K562 (cell line): ENCODE results near the gene AGAP6. TPM values are rescaled to one million over a fixed set of nuclear protein-coding genes. Genes with fewer than 3 reads are reported as not detected.
"Not testable (repeated sequence)": the region's sequence is repeated elsewhere in the genome, so short reads cannot be mapped to it uniquely, and the experiment has no call there.

Experiments
- ATAC-seq: fragments of 200-7000 bp; cut with Tn5 transposase; 3 replicates; pipeline ENCODE4 v1.9.1; 2020; ENCODE audit warnings: moderate library complexity
- BruUV-seq: library from RNA; stranded (reverse); fragments of 400-500 nt; replicated peaks from 2 replicates; lab custom pipeline; 2021; lab: Mats Ljungman, UMichigan
- CTCF ChIA-PET: fragments of 300-600 bp; formaldehyde crosslinking; extraction: SDS; loops from one replicate; lab custom pipeline; 2021; ENCODE audit warnings: low intra/inter-chr PET ratio; lab: Yijun Ruan, JAX
- POLR2A ChIA-PET: fragments of 300-600, 350-650 bp; sonication (Branson Sonifier 250); formaldehyde crosslinking; extraction: SDS; loops from one replicate; lab custom pipeline; 2021; ENCODE audit warnings: antibody characterized with exemption, inconsistent platforms; lab: Yijun Ruan, JAX
- DNase-seq, 4 experiments: peaks; one replicate each; pipeline versions ENCODE4 v3.0.0 to v3.0.0-alpha.2; 2011 to 2018; ENCODE audit warnings: low spot score in 3 of 4, mixed read lengths in 3 of 4; ENCODE audit errors: extremely low read depth in 1 of 4
- FAIRE-seq: peaks from 2 replicates; lab custom pipeline; 2011; peaks lifted over from hg19 to GRCh38; lab: Jason Lieb, UNC
- H2AFZ ChIP-seq: 2 replicates; pipeline ENCODE4 v1.6.0; 2011; ENCODE audit warnings: low read depth, low read length, control low read depth, inconsistent platforms
- H3K27ac ChIP-seq: fragments of 200-600 bp; 3 replicates; pipeline ENCODE4 v1.8.0; 2011; ENCODE audit warnings: low read depth, mild to moderate bottlenecking, control low read depth, inconsistent platforms, low read length, moderate library complexity, mixed read lengths; ENCODE audit errors: extremely low read depth
- H3K27me3 ChIP-seq, 2 experiments: fragments of 300-600 bp in 1 of 2; 2 replicates in 1 of 2; 3 replicates in 1 of 2; pipeline versions ENCODE4 v1.6.0 to v1.8.0; 2011; ENCODE audit warnings: inconsistent platforms in 2 of 2, low read length in 2 of 2, mild to moderate bottlenecking in 1 of 2, mixed read lengths in 1 of 2, moderate library complexity in 1 of 2; ENCODE audit not compliant: control insufficient read depth in 2 of 2, insufficient read depth in 2 of 2
- H3K36me3 ChIP-seq: fragments of 300-600 bp; 3 replicates; pipeline ENCODE4 v1.8.0; 2011; ENCODE audit warnings: mild to moderate bottlenecking, low read length, inconsistent platforms; ENCODE audit not compliant: control insufficient read depth, insufficient read depth
- H3K4me1 ChIP-seq, 2 experiments: fragments of 200-600 bp in 1 of 2; replicated peaks in 1 of 2; 2 replicates in 1 of 2; 3 replicates in 1 of 2; pipeline versions ENCODE4 v1.5.1 to v1.8.0; 2011; ENCODE audit warnings: inconsistent platforms in 2 of 2, low read length in 2 of 2, mild to moderate bottlenecking in 1 of 2, mixed read lengths in 1 of 2, moderate library complexity in 1 of 2; ENCODE audit not compliant: control insufficient read depth in 2 of 2, insufficient read depth in 2 of 2
- H3K4me2 ChIP-seq: 2 replicates; pipeline ENCODE4 v1.6.1; 2011; ENCODE audit warnings: low read length, control low read depth, inconsistent platforms, mixed read lengths; ENCODE audit not compliant: insufficient read depth
- H3K4me3 ChIP-seq: fragments of 200-600 bp; sonication (generic), shearing (Covaris generic); 2 replicates; pipeline ENCODE4 v1.5.1; 2016; ENCODE audit warnings: control low read depth, inconsistent platforms
- H3K79me2 ChIP-seq: fragments of 200-600 bp; 3 replicates; pipeline ENCODE4 v1.8.0; 2011; ENCODE audit warnings: low read length, inconsistent platforms; ENCODE audit not compliant: control insufficient read depth, insufficient read depth
- H3K9ac ChIP-seq, 2 experiments: 2 replicates each; pipeline versions ENCODE4 v1.6.0 to v1.6.1; 2011; ENCODE audit warnings: low read depth in 2 of 2, low read length in 2 of 2, control low read depth in 1 of 2, inconsistent platforms in 1 of 2, mild to moderate bottlenecking in 1 of 2, mixed read lengths in 1 of 2; ENCODE audit not compliant: insufficient read depth in 1 of 2
- H3K9me1 ChIP-seq: one replicate; pipeline ENCODE4 v1.6.0; 2011; ENCODE audit warnings: inconsistent platforms, mild to moderate bottlenecking, low read length, moderate library complexity; ENCODE audit not compliant: control insufficient read depth, insufficient read depth
- H3K9me3 ChIP-seq: replicated peaks from 2 replicates; pipeline ENCODE4 v1.5.1; 2011; ENCODE audit warnings: low read depth, low read length, inconsistent platforms; ENCODE audit not compliant: control insufficient read depth, insufficient read depth
- H4K20me1 ChIP-seq: replicated peaks from 2 replicates; pipeline ENCODE4 v1.6.1; 2011; ENCODE audit warnings: low read length, inconsistent platforms, mixed read lengths; ENCODE audit not compliant: control insufficient read depth, insufficient read depth
- WGBS: fragments of 100-300 bp; shearing (Covaris generic); methylation state at CpG from one replicate; pipeline ENCODE4 v1.1.6; 2016; ENCODE audit warnings: low coverage, mixed read lengths; ENCODE audit not compliant: insufficient coverage; ENCODE audit errors: missing lambda C conversion rate; 5-methylcytosine and 5-hydroxymethylcytosine counted together
- in situ Hi-C: fragments of 300-500 bp; cut with MboI; formaldehyde crosslinking; loops from 4 replicates; pipeline ENCODE4 v1.15.0; 2018; ENCODE audit warnings: inconsistent platforms, mixed read lengths
- intact Hi-C: fragments of 100-400 bp; cut with micrococcal nuclease; formaldehyde crosslinking; loops from 2 replicates; pipeline ENCODE4 v1.14.2; 2022
- polyA plus RNA-seq, 8 experiments: library from polyadenylated mRNA; depleted of rRNA in 4 of 8; stranded (reverse) in 5 of 8; unstranded in 3 of 8; fragments of >200 nt; fragmentation: Nextera tagmentation in 2 of 8; fragmentation: Illumina TruSeq in 1 of 8; extraction: Ambion mirVana in 2 of 8; extraction: Trizol in 1 of 8; gene quantifications; 2 replicates each; pipeline versions ENCODE4 v1.2.1 to v1.2.3, GENCODE V29; 2011 to 2014; ENCODE audit warnings: inconsistent platforms in 1 of 8, missing spikeins in 1 of 8
- total RNA-seq, 7 experiments: library from RNA; depleted of rRNA in 6 of 7; stranded (reverse); fragments of >200 nt in 6 of 7; fragmentation: Illumina TruSeq in 2 of 7; extraction: Trizol in 2 of 7; gene quantifications; 2 replicates each; pipeline versions ENCODE4 v1.2.1 to v1.2.3, GENCODE V29; 2011 to 2021; ENCODE audit warnings: low replicate concordance in 1 of 7
- TF ChIP-seq, protein P1 (sequence below): fragments of 450-650 bp; IDR thresholded peaks from 2 replicates; pipeline ENCODE4 v1.6.1; 2016

The AGAP6 gene
- total and polyA plus RNA-seq, 9 of the 15 experiments (the other 6 are each of a cell fraction or from before 2014, with no cell fraction given), result 1.0 to 46.8 (median 18.3) TPM

GRCh38 chr10:49972094-49972493 lies 16.1 kb upstream of the AGAP6 start:
- H2AFZ ChIP-seq, H3K4me3 ChIP-seq, in situ Hi-C loops, FAIRE-seq, H3K36me3 ChIP-seq, H3K4me1 ChIP-seq, H3K4me2 ChIP-seq, POLR2A ChIA-PET, H3K9me1 ChIP-seq, H3K9me3 ChIP-seq, H3K9ac ChIP-seq, H3K27ac ChIP-seq, CTCF ChIA-PET, BruUV-seq, intact Hi-C loops, H4K20me1 ChIP-seq, H3K79me2 ChIP-seq, H3K27me3 ChIP-seq: not testable (repeated sequence)
- peak in 1 of 4 experiments; percentile 44 for DNase-seq
- TF ChIP-seq, protein P1, sequence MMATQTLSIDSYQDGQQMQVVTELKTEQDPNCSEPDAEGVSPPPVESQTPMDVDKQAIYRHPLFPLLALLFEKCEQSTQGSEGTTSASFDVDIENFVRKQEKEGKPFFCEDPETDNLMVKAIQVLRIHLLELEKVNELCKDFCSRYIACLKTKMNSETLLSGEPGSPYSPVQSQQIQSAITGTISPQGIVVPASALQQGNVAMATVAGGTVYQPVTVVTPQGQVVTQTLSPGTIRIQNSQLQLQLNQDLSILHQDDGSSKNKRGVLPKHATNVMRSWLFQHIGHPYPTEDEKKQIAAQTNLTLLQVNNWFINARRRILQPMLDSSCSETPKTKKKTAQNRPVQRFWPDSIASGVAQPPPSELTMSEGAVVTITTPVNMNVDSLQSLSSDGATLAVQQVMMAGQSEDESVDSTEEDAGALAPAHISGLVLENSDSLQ, result peak; percentile 7; the same call in 1 of the 2 replicates
- WGBS, result 30% methylated on average over 3 of the region's 3 CpGs
- peak; percentile 96 for ATAC-seq

DNA sequence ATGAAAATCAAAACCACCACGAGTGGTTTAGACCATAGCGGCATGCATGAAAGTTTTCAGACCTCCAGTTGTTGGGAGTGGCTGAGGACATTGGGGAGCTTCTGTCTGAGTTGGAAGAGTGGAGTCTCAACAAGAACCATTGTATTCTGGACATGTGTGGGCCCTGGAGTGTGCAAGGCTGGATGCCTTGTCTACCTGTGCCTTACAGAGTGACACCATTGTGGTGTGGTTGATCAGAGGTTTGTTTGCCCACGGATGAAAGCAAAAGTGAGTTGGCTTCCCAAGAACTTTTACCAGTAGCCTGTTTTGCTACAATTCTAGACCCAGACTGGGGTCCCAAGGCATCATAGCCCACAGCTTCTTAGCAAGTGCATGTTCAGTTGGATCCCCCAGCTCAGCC lies 10.4 kb upstream of the AGAP6 start:
- H3K9me3 ChIP-seq, in situ Hi-C loops, H3K4me3 ChIP-seq, H3K27ac ChIP-seq, CTCF ChIA-PET, H3K9ac ChIP-seq, H3K9me1 ChIP-seq, H3K36me3 ChIP-seq, H3K27me3 ChIP-seq, H3K4me1 ChIP-seq, BruUV-seq, H4K20me1 ChIP-seq, H3K4me2 ChIP-seq, intact Hi-C loops, H3K79me2 ChIP-seq, FAIRE-seq, POLR2A ChIA-PET, DNase-seq, H2AFZ ChIP-seq: not testable (repeated sequence)
- ATAC-seq, result 0 out of 3 replicates have a peak, but pooled peaks have one; percentile 49
- WGBS, result 91% methylated on average over 3 of the region's 3 CpGs
